H1 (cell line): ENCODE results near the gene MAP1A. TPM values are rescaled to one million over a fixed set of nuclear protein-coding genes. Genes with fewer than 3 reads are reported as not detected.

ENCODE experiments used
- MAFK ChIP-seq: IDR thresholded peaks from 2 replicates; pipeline ENCODE4 v1.6.1; 2012; ENCODE audit warnings: low read depth, mild to moderate bottlenecking, improper control_type of control experiment, low read length
- polyA plus RNA-seq, 7 experiments: library from polyadenylated mRNA; depleted of rRNA in 3 of 7; stranded (reverse) in 5 of 7; unstranded in 2 of 7; fragments of >200 nt in 5 of 7; fragments of 200-250 nt in 2 of 7; gene quantifications; 1 replicate in 5 of 7; 2 replicates in 1 of 7; 4 replicates in 1 of 7; pipeline versions ENCODE4 v1.2.1 to v1.2.3, GENCODE V29; 2011 to 2013; ENCODE audit warnings: missing spikeins in 2 of 7, mixed read lengths in 2 of 7
- total RNA-seq: library from RNA; stranded (reverse); fragmentation: NEBNext Ultra II Directional; extraction: Animal tissue kit (Norgen Biotek cat#: 25700); gene quantifications from 2 replicates; pipeline ENCODE4 v1.2.1, GENCODE V29; 2021

The MAP1A gene
- total and polyA plus RNA-seq, 2 of the 8 experiments (the other 6 are each of a cell fraction or from before 2014, with no cell fraction given): 0.80 to 2.4 TPM

GRCh38 chr15:43517354-43518196, at the start of gene MAP1A (continued):
- TF ChIP-seq MAFK: no peak
